Pons (tissue), 1 donor: ENCODE results near the gene MFSD12.
"Not testable (repeated sequence)": the region's sequence is repeated elsewhere in the genome, so short reads cannot be mapped to it uniquely, and the experiment has no call there.

ENCODE experiments used
- DNase-seq: peaks from one replicate; pipeline ENCODE4 v3.0.0-alpha.2; 2016; ENCODE audit warnings: low spot score

MFSD12 gene

DNA sequence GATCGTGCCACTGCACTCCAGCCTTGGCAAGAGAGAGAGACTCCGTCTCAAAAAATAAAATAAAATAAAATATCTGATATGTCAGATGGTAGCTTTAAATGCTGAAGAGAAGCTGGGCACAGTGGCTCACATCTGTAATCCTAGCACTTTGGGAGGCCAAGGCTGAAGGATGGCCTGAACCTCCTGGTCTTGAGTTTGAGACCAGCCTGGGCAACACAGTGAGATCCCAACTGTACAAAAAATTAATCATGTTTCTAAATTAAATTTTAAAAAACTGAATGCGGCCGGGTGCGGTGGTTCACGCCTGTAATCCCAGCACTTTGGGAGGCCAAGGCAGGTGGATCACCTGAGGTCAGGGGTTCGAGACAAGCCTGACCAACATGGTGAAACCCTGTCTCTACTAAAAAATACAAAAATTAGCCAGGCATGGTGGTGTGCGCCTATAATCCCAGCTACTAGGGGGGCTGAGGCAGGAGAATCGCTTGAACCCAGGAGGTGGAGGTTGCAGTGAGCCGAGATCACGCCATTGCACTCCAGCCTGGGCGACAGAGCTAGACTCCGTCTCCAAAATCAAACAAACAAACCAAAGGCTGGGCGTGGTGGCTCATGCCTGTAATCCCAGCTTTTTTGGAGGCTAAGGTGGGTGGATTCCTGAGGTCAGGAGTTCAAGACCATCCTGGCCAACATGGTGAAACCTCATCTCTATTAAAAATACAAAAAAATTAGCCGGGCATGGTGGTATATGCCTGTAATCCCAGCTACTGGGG lies 26.8 kb upstream of the MFSD12 start:
- DNase-seq: not testable (repeated sequence)

DNA sequence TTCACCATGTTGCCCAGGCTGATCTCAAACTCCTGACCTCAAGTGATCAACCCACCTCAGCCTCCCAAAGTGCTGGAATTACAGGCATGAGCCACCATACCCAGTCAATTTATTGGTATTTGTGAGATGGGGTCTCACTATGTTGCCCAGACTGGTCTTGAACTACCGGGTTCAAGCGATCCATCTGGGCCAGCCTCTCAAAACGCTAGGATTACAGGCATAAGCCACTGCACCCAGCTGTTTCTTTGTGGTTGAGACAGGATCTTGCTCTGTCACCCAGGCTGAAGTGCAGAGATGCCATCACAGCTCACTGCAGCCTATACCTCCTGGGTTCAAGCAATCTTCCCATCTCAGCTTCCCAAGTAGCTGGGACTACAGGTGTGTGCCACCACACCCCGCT lies 24.4 kb upstream of the MFSD12 start:
- DNase-seq: not testable (repeated sequence)

DNA sequence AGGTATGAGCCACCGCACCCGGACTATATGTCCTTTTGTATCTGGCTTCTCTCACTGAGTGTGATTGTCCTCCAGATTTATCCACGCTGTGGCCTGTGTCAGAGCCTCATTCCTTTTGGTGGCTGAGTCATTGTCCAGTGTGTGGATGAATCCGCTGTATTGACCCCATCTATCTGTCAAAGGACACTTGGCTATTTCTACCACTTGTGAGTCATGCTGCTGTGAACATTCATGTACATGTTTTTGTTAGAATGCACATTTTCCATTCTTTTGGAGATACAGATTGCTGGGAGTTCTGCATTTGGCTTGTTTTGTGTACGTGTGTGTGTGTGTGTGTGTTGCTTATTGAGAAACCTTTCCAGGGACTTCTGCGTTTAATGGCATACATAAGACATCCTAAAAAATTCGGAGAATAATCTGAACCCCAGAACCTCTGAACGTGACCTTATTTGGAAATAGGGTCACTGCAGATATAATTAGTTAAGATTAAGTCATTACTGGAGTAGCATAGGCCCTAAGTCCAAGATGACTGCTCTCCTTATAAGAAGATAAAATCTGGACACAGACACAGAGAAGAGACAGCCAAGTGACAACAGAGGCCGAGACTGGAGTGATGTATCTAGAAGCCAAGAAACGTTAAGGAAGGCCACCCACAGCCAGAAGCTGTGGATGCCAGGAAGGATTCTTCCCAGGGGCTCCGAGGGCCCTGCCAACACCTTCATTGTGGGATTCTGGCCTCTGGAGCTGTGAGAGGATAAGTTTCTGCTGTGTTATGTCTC lies 23.0 kb upstream of the MFSD12 start:
- DNase-seq: peak; percentile 56

DNA sequence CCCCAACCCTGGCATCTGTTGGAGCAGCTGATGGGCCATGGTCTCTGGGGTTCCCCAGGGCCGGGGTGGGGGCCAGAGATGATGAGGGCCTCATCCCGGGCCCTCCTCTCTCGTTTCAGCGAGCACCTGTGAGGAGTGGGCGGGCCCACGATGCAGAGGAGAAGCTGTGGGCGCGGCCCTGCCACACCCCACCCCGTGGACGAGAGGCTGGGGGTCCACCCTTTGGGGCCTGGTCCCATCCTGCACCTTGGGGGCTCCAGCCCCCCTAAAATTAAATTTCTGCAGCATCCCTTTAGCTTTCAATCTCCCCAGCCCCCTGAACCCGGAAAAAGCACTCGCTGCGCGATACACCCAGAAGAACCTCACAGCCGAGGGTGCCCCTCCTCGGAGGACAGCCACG lies 21.0 kb upstream of the MFSD12 start:
- DNase-seq: no peak

DNA sequence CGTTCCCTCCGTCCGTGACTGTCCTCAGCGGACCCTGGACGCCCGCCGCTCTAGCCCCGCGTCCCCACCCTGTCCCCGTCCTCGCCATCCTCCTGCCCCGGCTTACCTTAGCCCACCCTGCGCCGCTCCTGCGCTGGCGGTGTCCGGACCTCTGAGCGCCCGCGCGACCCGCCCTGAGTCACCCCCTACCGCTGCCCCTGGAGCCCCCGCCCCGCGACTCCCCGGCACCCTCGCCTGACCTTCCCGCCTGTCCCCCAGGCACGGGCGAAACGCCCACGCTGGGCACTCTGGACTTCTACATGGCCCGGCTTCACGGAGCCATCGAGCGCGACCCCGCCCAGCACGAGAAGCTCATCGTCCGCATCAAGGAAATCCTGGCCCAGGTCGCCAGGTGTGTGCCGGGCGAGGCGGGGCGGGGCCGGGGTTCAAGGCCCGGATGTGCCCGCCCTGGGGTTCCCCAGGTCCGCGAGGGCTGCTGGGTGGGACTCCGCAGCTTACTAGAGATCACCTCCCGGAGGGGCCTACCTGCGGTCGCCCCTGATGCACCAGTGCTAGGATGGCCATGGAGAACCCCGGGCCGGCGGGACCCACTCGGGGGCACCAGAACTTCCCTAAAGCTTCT lies 20.4 kb upstream of the MFSD12 start:
- DNase-seq: no peak

DNA sequence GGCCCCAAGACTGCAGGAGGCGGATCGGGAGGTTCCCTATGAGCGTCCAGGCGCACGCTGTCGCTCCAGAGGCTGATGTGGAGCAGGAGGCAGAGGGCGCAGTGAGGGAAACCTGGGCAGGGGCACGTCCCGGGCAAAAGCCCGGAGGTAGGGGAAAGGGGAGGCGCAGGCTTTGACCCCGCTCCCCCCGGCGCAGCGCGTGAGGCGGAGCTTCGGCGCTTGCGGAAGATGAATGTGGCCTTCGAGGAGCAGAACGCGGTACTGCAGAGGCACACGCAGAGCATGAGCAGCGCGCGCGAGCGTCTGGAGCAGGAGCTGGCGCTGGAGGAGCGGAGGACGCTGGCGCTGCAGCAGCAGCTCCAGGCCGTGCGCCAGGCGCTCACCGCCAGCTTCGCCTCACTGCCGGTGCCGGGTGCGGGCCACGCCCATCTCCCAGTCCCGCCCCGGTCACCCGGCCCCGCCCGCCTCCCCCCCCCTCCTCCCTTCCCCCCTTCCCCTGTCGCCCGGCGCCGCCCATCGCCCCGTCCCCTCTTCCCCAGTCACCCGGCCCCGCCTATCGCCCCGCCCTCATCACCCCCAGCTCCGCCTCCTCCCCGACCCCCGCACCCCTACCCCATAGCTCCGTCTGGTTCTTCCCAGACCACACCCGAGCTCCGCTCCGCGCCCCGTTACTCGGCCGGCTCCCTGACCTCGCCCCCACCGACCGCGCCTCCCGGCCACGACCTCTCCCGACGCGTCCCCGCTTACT lies 19.5 kb upstream of the MFSD12 start:
- DNase-seq: no peak

DNA sequence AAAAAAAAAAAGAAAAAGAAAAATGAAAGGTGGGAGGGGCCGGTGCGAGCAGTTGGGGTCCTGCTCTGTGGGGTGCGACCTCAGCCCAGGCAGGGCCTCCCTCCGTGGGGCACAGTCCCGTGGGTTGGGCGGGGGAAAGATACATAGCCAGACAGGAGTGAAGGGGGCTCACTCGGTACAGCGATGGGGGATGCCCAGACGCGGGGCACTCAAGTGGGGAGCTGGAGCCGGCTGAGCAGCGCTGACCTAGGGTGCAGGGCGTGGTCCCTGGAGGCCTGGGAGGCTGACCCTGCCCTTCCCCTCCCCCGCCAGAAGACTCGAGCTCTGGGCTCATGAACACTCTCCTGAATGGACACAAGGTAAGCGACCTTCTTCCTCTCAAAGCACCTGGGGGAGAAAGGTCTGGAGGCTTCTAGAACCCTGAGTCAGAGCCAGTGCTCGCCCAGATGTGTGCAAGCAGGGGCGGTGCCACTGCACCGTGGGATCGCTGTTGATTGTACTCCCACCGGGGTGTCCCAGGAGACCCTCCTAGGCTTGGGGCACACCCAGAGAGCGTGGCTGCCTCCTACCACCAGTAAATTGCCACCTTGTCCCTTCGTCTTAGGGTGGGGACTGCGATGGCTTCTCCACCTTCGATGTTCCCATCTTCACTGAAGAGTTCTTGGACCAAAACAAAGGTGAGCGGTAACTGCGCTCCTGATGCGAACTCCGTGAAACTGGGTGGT lies 18.7 kb upstream of the MFSD12 start:
- DNase-seq: no peak

DNA sequence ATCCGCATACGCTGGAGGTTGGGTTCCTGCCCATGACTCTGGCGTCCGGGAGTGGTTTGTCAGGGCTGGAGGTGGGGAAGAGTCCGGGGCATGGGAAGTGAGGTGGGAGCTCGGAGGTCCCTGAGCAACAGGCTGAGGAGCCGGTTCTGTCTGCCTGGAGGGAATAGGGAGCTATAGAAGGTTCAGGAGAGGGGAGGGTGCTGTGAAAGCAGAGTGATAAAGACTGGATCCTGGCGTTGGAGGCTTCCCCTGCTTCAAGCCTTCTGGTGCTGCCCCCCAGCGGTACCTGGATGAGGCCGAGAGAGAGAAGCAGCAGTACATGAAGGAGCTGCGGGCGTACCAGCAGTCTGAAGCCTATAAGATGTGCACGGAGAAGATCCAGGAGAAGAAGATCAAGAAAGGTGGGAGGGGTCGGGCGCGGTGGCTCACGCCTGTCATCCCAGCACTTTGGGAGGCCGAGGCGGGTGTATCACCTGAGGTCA lies 17.9 kb upstream of the MFSD12 start:
- no peak for DNase-seq

DNA sequence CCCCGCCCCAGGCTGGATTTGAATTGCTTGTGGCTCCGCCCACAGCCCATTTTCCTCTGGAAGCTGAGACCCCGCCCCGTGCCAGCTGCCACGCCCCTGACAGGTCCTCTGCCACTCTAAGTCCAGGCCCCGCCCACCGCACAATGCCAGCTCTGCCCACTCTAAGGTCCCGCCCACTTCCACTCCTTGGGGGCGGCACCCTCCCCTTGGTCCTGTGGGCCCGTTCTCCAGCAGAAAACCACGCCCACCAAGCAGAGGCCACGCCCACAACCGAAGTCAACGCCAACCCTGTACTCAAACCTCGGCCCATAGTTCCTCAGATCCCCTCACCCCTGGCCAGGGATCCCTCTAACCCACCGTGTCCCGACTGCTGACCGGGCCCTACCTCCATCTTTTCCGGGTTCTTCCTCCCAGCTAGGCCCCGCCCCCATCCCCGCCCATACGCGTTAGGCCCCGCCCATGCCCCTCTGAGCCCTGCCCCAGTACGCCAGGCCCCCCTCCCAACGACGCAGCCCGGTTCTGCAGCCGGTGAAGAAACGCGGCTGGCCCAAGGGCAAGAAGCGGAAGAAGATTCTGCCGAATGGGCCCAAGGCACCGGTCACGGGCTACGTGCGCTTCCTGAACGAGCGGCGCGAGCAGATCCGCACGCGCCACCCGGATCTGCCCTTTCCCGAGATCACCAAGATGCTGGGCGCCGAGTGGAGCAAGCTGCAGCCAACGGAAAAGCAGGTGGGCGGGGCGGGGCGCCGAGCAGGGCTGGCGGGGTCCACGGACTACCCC lies 16.7 kb upstream of the MFSD12 start:
- DNase-seq: peak; percentile 81

DNA sequence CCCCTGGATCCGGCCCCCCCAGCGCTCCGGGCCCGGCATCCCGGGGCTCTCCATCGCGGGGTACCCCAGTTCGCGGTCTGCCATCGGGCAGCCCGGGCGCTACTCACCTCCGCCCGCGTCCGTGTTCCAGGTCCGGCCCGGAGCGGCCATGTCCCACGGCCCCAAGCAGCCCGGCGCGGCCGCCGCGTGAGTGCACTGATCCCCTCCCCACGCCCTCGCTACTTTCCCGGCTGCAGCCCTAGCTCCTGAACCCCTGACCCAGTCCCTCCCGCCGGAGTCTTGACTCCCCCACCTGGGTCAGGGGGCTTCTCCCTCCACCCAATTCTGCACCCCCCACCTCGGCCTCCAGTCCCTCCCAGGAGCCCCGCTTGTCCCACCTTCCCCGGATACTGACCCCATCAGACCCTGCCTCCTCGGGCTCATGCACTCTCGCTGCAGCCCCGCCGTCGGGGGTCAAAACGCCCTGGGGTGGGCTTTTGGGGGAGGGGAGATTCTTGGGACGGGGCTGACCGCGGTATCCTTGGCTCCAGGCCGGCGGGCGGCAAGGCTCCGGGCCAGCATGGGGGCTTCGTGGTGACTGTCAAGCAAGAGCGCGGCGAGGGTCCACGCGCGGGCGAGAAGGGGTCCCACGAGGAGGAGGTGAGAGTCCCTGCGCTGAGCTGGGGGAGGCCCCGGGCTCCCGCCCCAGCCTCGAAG lies 15.9 kb upstream of the MFSD12 start:
- DNase-seq: no peak

DNA sequence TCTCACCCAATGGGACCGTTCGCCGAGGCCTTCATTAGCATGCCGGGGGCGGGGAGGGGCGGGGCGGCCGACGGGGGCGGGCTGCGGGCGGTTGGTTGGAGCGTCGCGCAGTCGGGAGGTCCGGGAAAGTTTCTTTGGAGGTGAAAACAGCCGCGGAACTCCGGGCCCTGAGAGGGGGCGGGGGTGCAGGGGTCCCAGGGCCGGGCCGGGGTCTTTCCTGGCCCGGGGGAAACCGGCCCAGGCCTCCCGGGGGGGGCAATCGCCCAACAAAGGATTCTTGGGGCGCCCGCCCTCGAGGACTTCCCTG lies 15.4 kb upstream of the MFSD12 start, which contains the start of gene HMG20B:
HMG20B (plus strand) TSS at position 90 of the 307 bp plus-strand sequence. CDS start 366 bp downstream, outside the sequence.
- DNase-seq: no peak

DNA sequence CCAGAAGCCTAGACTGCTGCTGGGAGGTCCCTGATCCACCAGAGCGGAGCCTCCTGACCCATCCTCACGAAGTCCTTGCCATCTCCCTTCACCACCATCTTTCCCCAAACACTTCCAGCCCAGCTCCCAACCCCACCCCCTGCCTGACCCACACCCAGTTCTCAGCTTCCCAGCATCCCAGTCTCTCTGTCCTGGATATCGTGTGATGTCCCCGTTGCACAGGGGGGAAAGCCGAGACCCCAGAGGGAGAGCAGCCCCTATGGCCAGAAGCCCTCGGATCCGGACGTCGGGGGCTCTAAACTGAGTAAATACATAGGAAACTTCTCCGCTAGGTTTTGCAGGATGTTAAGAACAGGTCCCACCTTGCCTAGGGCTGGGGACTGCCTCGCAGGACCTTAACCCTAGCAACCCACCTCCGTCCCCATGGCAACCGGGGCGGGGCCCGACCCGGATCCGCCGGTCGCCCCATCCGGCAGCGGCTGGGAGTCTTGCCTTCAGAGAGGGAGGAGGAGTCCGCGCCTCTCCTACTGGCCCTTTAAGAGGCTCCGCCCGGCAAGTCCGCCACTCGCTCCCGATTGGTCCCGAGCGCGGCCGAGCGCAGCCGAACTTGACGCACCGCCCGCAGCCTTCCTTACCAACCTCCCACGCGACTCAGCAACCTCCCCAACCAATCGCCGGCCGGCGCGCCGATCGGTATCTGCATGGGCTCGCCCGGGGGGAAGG lies 14.9 kb upstream of the MFSD12 start:
- peak; percentile 100 for DNase-seq

DNA sequence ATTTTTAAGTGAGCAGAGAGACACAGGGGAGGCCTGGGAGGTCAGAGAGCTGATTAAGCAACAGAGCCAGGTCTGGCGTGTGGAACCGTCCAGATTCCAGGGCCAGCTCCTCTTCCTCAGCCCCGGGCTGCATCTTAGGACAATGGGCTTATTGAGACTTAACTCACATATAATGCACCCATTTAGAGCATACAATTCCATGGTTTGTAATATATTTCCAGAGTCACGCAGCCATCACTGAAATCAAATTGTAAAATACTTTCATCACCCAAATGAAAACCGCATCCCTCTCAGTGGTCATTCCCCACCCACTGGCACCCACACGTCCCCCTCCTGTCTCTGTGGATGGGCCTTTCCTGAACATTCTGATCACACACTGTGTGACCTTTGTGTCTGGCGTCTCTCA lies 13.2 kb upstream of the MFSD12 start:
- DNase-seq: peak; percentile 94

DNA sequence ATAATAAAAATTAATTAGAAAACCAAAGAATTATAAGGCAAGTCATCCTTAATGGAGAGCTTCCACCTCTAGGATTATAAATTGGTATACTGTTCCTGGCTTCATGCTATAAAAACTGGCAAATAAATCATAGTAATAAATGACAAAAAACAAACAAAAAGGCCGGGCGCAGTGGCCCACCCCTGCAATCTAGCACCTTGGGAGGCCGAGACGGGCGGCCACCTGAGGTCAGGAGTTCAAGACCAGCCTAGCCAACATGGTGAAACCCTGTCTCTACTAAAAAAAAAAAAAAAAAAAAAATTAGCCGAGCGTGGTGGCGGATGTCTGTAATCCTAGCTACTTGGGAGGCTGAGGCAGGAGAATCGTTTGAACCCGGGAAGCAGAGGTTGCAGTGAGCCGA lies 12.7 kb upstream of the MFSD12 start:
- not testable (repeated sequence) for DNase-seq

DNA sequence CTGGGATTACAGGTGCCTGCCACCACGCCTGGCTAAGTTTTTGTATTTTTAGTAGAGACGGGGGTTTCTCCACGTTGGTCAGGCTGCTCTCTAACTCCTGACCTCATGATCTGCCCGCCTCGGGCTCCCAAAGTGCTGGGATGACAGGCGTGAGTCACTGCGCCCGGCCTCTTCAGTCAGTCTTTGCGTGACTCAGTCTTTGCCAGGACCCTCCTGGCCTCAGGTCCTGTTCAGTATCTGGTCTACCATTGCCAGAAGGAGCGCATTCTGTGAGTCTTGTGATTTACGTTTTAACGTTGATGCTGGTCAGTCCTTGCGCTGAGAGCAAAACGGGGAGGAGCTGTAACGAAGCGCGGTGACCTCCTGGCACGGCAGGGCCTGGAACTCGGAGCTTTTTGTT lies 7.8 kb upstream of the MFSD12 start:
- no peak for DNase-seq

DNA sequence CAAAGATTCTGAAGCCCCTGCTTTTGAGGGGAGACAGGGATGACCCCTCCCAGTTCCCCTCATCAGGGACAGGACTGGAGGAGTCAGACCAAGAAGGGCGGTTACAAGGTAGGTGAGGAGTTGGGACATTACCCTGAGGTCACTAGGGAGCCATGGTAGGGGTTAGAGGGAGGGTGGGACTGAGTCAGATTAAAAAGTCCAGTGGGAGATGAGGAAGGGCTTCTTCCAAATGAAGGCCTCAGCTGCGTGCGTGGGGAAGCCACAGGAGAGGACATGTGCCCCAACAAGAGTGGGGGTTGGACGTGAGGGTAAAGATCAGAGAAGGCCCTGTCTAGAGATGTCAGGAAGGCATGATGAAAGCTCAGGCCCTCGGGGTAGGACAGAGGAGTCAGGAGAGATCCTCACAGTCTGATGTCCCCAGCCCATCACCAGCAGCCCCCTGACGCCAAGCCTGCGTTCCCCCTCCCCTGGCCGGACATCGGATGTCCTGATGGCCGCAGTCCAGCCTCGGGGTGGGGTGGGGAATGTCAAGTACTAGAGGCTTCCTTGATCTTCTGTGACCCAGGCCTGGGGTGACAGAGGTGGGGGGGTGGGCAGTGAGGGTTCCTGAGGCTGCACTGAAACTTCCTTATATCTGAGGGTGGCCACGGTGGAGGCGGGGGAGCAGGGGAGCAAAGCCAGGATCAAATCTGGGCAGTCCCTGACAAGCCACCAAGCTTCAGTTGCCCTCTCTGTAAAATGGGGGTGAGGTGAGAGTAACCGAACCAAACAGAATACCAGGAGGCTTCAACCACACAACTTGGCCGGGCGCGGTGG lies 6.5 kb upstream of the MFSD12 start:
- DNase-seq: no peak

DNA sequence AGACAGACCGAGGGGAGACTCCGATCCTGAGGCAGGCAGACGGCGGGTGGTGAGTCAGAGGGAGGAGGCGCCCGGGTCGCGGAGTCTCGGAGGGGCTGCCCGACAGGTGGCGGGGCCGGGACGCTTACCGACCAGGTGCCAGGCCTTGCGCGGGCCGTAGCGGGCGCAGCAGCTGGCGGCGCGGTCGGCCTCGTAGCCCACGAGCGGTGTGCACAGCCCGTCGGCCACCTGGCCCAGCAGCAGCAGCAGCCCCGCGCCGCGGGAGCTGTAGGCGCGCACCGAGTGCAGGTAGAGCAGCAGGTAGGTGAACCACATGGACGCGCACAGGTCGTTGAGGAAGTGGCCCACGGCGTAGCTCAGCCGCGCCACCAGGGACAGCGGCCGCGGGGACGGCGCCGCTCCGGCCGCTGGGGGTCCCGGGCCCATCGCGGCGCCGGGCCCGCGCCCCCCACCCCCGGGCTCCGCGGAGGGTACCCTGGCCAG lies 367 bp downstream of the MFSD12 start:
- no peak for DNase-seq

DNA sequence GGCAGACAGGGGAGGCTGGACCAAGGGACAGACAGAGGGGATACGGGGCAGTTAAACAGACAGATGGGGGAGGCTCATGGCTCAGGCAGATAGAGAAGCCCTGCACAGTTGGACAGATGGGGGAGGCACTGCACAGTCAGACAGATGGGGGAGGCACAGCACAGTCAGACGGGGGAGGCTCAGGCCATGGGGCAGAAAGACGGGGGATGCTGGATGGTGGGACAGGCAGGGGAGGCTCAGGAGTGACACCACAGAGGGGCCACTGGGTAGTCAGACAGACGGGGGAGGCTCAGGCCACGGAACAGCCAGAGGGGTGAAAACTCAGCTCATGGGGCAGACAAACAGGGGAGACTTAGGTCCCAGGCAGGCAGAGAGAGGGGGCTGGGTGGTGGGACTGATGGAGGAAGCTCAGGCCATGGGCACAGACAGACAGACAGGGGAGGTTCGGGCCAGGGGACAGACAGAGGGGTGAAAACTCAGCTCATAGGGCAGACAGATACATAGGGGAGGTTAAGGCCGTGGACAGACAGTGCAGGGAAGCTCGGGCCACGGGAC lies 886 bp downstream of the MFSD12 start:
- DNase-seq: no peak
